ENCODE measurements around the gene CAT.

CAT gene

GRCh38 chr11:34461215-34461614, 22.5 kb downstream of the CAT start:
- DNase-seq = no peak

- DNase-seq = no peak
Measured at GRCh38 chr11:34464591-34465051, 25.9 kb downstream of the CAT start.

- no peak for DNase-seq
Measured at GRCh38 chr11:34466802-34467488, 28.2 kb downstream of the CAT start.

GRCh38 chr11:34468209-34468841, 29.6 kb downstream of the CAT start:
- no peak for DNase-seq

GRCh38 chr11:34473603-34474169, 35.0 kb downstream of the CAT start:
- DNase-seq = no peak

- no peak for DNase-seq
Measured at GRCh38 chr11:34475656-34476055, 36.9 kb downstream of the CAT start.

GRCh38 chr11:34476849-34477248, 38.1 kb downstream of the CAT start:
- no peak for DNase-seq

- no peak for DNase-seq
Measured at GRCh38 chr11:34478845-34479663, 40.3 kb downstream of the CAT start.

- no peak for DNase-seq
Measured at GRCh38 chr11:34480314-34480713, 41.6 kb downstream of the CAT start.

- DNase-seq = no peak
Measured at GRCh38 chr11:34481307-34481706, 42.6 kb downstream of the CAT start.

GRCh38 chr11:34483106-34483874, 44.6 kb downstream of the CAT start:
- DNase-seq = no peak

- no peak for DNase-seq
Measured at GRCh38 chr11:34487430-34487829, 48.7 kb downstream of the CAT start.

GRCh38 chr11:34488855-34489557, 50.3 kb downstream of the CAT start:
- DNase-seq = no peak

- no peak for DNase-seq
Measured at GRCh38 chr11:34490304-34490703, 51.6 kb downstream of the CAT start.

- DNase-seq = peak; percentile 14
Measured at GRCh38 chr11:34492806-34493414, 54.2 kb downstream of the CAT start.

- DNase-seq = no peak
Measured at GRCh38 chr11:34493468-34493867, 54.7 kb downstream of the CAT start.

- no peak for DNase-seq
Measured at GRCh38 chr11:34493926-34494595, 55.3 kb downstream of the CAT start.

GRCh38 chr11:34495239-34495723, 56.5 kb downstream of the CAT start:
- DNase-seq = no peak

GRCh38 chr11:34495724-34496377, 57.1 kb downstream of the CAT start:
- no peak for DNase-seq

All from SHP77 treated with DMSO at 0.1 percent for 48 hours (cell line).